ENCODE data around the gene SLC15A4. TPM values are rescaled to one million over a fixed set of nuclear protein-coding genes. Genes with fewer than 3 reads are reported as not detected.

The SLC15A4 gene
- total RNA-seq, 1 experiment from 2014 or later = 21.6 TPM

GRCh38 chr12:128813883-128814282 lies 9.9 kb downstream of the SLC15A4 start:
- no peaks in the 10 kb centered on the region for H3K23me2 ChIP-seq (ENCODE audit: insufficient read length, low read depth, low read length, poor library complexity, severe bottlenecking)
- H3K4me2 ChIP-seq (ENCODE audit: insufficient read depth, insufficient read length, low read length) = no peak overlapping the region
- H3K27ac ChIP-seq (ENCODE audit: insufficient read length, low read depth, low read length) = no peak overlapping the region
- no peak overlapping the region for H2BK20ac ChIP-seq (ENCODE audit: low read depth, low read length, poor library complexity, severe bottlenecking)
- H3T11ph ChIP-seq (ENCODE audit: low read length) = no peak overlapping the region
- peaks cover 7% of the 10 kb centered on the region; the same call in 1 of the 2 replicates for H3K4me1 ChIP-seq (ENCODE audit: insufficient read depth, low read length)
- no peak overlapping the region for H2BK120ac ChIP-seq (ENCODE audit: low read depth, low read length, poor library complexity, severe bottlenecking)
- no peak overlapping the region for H2AFZ ChIP-seq (ENCODE audit: low read length)
- H3K14ac ChIP-seq (ENCODE audit: insufficient read depth, low read length) = no peak overlapping the region
- H3K4me3 Mint-ChIP-seq = no peak overlapping the region
- peaks cover 20 to 35% (median 35%) of the 10 kb centered on the region in 3 experiments; a peak in 6 of 7 replicates for H3K36me3 Mint-ChIP-seq (ENCODE audit: insufficient read depth in 1 of 3, low read depth in 3 of 3)
- H3K9ac ChIP-seq (ENCODE audit: extremely low read depth, insufficient read length, low read length) = no peak overlapping the region
- no peak overlapping the region for H3K23ac ChIP-seq (ENCODE audit: insufficient read length, low read depth, low read length)
- H4K91ac ChIP-seq (ENCODE audit: insufficient read length, low read depth, low read length) = no peak overlapping the region
- no peak for DNase-seq
- peaks cover 43% of the 10 kb centered on the region for H3K79me2 ChIP-seq (ENCODE audit: insufficient read depth, low read length)
- H3K4ac ChIP-seq (ENCODE audit: low read depth, low read length) = no peak overlapping the region
- no peaks in the 10 kb centered on the region for H3K9me3 ChIP-seq (ENCODE audit: control insufficient read depth, low read depth, low read length)
- H2AK5ac ChIP-seq (ENCODE audit: insufficient read length, low read length) = no peak overlapping the region
- no peak overlapping the region for H2BK5ac ChIP-seq (ENCODE audit: insufficient read length, low read length)
- H3K27ac Mint-ChIP-seq = no peak overlapping the region
- H4K5ac ChIP-seq (ENCODE audit: insufficient read length, low read depth, low read length) = no peak overlapping the region
- H3K56ac ChIP-seq (ENCODE audit: insufficient read length, low read depth, low read length) = no peak overlapping the region
- H3K18ac ChIP-seq (ENCODE audit: insufficient read length, low read depth, low read length) = no peak overlapping the region
- H3K27me3 Mint-ChIP-seq (ENCODE audit: low read depth) = no peaks in the 10 kb centered on the region
- no peak for TF ChIP-seq CTCF (conservative IDR thresholded peaks at IDR 0.05)
- no peaks in the 10 kb centered on the region for H3K9me3 Mint-ChIP-seq
- H2BK12ac ChIP-seq (ENCODE audit: insufficient read length, low read depth, low read length) = no peak overlapping the region
- no peak overlapping the region for H2BK15ac ChIP-seq (ENCODE audit: low read depth, low read length)
- no peaks in the 10 kb centered on the region for H3K27me3 ChIP-seq (ENCODE audit: insufficient read depth, low read length)
- H4K8ac ChIP-seq (replicated peaks; ENCODE audit: insufficient read length, low read depth, low read length) = no peak overlapping the region
- peaks cover 32 to 37% of the 10 kb centered on the region in 2 experiments for H3K4me1 Mint-ChIP-seq
- WGBS (ENCODE audit: extremely low coverage, insufficient read length, low lambda C conversion rate) = no CpG with 5 or more reads among the region's 10 CpGs
- H4K20me1 ChIP-seq (ENCODE audit: control insufficient read depth, insufficient read depth, insufficient read length) = no peaks in the 10 kb centered on the region
- peaks cover 25% of the 10 kb centered on the region for H3K79me1 ChIP-seq (ENCODE audit: insufficient read depth, low read depth, low read length, poor library complexity, severe bottlenecking)
